ENCODE data around the gene RGS6.

GRCh38 chr14:71883094-71883493 lies 49.1 kb upstream of the RGS6 start:
- TF ChIP-seq POLR2A (IDR thresholded peaks at IDR 0.05; ENCODE audit: low read length): no peak
- TF ChIP-seq GATA1 (IDR thresholded peaks at IDR 0.05; ENCODE audit: low read depth, low read length): no peak
